Measurements from ENCODE around the gene TOX3. TPM values are rescaled to one million over a fixed set of nuclear protein-coding genes. Genes with fewer than 3 reads are reported as not detected.

Gene TOX3
- total RNA-seq, 2 experiments from 2014 or later: not detected

DNA sequence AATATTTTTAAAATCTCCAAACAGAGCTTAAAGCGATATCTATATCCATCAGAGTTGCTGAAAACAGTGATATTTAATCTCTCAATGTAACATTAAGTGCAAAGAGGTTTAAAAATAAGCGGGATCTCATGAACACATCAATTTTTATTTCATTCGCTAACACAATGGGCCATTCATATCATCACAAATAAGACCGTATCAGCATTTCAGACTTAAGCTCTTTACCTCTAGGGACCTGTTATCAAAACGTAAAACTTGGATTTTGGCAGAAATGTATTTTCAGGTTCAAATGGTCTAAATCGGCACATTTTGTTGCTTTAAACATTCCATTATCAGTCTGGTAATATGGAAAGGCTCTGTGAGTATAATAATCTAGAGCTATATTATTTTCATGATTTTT, 77.9 kb downstream of the TOX3 start:
- H3K27ac Mint-ChIP-seq: no peak overlapping the region
- no peak for ATAC-seq
- no peak for DNase-seq
- H3K27me3 Mint-ChIP-seq (ENCODE audit: low read depth): no peaks in the 10 kb centered on the region
- CTCF ChIA-PET: no interaction called here
- no peaks in the 10 kb centered on the region for H3K36me3 Mint-ChIP-seq (ENCODE audit: low read depth)
- POLR2A ChIA-PET: no interaction called here
- H3K9me3 Mint-ChIP-seq (ENCODE audit: insufficient read depth): peaks cover 2% of the 10 kb centered on the region
- no peak overlapping the region for H3K4me3 Mint-ChIP-seq
- H3K4me1 Mint-ChIP-seq (ENCODE audit: low read depth): no peaks in the 10 kb centered on the region

DNA sequence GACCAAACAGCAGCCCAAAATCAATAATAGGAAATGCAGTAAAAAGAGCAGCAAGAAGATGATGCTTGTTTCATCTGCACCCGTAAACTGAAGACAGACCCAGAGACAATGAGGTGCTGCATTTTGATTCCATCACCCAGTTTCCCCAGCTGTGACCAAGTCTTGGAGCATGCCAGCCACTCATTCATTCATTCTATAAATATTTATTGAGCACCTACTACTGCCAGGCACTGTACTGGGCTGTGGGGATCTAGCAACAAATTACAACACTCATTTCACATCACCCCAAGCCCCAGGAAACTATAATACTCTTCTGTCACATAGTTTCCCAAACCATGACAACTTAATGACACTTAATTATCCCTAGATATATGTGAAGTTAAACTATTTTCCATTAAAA, 79.2 kb downstream of the TOX3 start:
- ATAC-seq: no peak
- POLR2A ChIA-PET: no interaction called here
- Mint-ChIP-seq H3K36me3 (ENCODE audit: low read depth) (no peaks in the 10 kb centered on the region), H3K9me3 (ENCODE audit: insufficient read depth) (no peaks in the 10 kb centered on the region), H3K4me3 (no peak overlapping the region), H3K4me1 (ENCODE audit: low read depth) (no peaks in the 10 kb centered on the region), H3K27ac (no peak overlapping the region), H3K27me3 (ENCODE audit: low read depth) (no peaks in the 10 kb centered on the region)
- no peak for DNase-seq
- CTCF ChIA-PET: no interaction called here

GRCh38 chr16:52466994-52467393, 79.9 kb downstream of the TOX3 start:
- Mint-ChIP-seq H3K4me1 (ENCODE audit: low read depth) (no peaks in the 10 kb centered on the region), H3K27ac (no peak overlapping the region), H3K36me3 (ENCODE audit: low read depth) (no peaks in the 10 kb centered on the region), H3K4me3 (no peak overlapping the region), H3K9me3 (ENCODE audit: insufficient read depth) (no peaks in the 10 kb centered on the region), H3K27me3 (ENCODE audit: low read depth) (no peaks in the 10 kb centered on the region)
- ATAC-seq (no peak), DNase-seq (no peak)
- ChIA-PET POLR2A (no interaction called here), CTCF (no interaction called here)

DNA sequence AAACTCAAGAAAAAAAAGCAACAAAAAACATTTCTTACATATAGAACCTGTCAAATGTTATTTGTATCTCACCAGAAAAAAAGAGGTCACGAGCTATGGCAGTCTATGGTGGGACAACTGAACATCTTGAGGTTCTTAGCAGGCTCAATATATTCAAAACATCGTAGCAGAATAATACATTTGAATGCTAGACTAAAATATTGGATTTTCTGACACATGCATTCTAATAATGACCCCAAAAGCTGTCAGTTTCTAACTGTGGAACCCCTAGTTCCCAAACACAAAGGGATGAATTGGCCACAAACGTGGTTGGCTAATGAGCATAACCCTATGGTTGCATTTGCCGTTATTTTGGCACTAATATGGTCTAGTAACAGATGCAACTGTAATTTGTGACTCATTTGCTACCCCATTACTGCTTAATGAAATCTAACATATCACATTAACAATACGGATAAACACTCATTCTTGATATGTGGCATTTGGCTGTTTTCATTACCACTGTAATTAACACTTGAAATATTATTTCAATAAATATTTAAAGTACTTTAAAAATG, 81.2 kb downstream of the TOX3 start:
- no peaks in the 10 kb centered on the region for H3K36me3 Mint-ChIP-seq (ENCODE audit: low read depth)
- H3K9me3 Mint-ChIP-seq (ENCODE audit: insufficient read depth): no peaks in the 10 kb centered on the region
- no peak overlapping the region for H3K27ac Mint-ChIP-seq
- CTCF ChIA-PET: no interaction called here
- POLR2A ChIA-PET: no interaction called here
- no peak for DNase-seq
- no peak for ATAC-seq
- no peaks in the 10 kb centered on the region for H3K27me3 Mint-ChIP-seq (ENCODE audit: low read depth)
- H3K4me3 Mint-ChIP-seq: no peak overlapping the region
- H3K4me1 Mint-ChIP-seq (ENCODE audit: low read depth): no peaks in the 10 kb centered on the region

- POLR2A ChIA-PET: no interaction called here
- H3K36me3 Mint-ChIP-seq (ENCODE audit: low read depth): no peaks in the 10 kb centered on the region
- DNase-seq: no peak
- H3K4me3 Mint-ChIP-seq: no peak overlapping the region
- CTCF ChIA-PET: no interaction called here
- no peaks in the 10 kb centered on the region for H3K27me3 Mint-ChIP-seq (ENCODE audit: low read depth)
- no peaks in the 10 kb centered on the region for H3K9me3 Mint-ChIP-seq (ENCODE audit: insufficient read depth)
- ATAC-seq: no peak
- H3K4me1 Mint-ChIP-seq (ENCODE audit: low read depth): no peaks in the 10 kb centered on the region
- H3K27ac Mint-ChIP-seq: no peak overlapping the region
Observed at GRCh38 chr16:52463904-52464303, 83.0 kb downstream of the TOX3 start.

DNA sequence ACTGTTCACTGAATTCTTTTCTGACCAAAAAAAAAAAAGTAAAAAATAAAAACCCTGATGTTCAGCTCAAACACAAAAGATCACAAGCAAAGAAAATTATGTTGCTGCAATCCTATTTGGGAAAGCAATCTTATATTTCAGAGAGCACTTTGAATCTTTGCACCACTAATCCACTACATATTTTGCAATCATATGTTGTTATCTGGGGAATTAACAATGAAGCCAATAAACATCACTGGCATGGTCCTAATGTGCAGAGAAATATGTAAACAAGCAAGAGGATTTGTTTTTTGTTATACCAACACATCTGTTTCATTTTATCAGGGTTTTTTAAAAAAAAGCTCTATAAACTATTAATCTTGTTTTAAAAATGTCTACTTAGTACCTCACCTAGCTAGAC, 84.1 kb downstream of the TOX3 start:
- DNase-seq (no peak), ATAC-seq (no peak)
- Mint-ChIP-seq H3K27me3 (ENCODE audit: low read depth) (no peaks in the 10 kb centered on the region), H3K4me1 (ENCODE audit: low read depth) (no peaks in the 10 kb centered on the region), H3K4me3 (no peak overlapping the region), H3K36me3 (ENCODE audit: low read depth) (no peaks in the 10 kb centered on the region), H3K27ac (no peak overlapping the region), H3K9me3 (ENCODE audit: insufficient read depth) (no peaks in the 10 kb centered on the region)
- CTCF ChIA-PET: no interaction called here
- POLR2A ChIA-PET: no interaction called here

DNA sequence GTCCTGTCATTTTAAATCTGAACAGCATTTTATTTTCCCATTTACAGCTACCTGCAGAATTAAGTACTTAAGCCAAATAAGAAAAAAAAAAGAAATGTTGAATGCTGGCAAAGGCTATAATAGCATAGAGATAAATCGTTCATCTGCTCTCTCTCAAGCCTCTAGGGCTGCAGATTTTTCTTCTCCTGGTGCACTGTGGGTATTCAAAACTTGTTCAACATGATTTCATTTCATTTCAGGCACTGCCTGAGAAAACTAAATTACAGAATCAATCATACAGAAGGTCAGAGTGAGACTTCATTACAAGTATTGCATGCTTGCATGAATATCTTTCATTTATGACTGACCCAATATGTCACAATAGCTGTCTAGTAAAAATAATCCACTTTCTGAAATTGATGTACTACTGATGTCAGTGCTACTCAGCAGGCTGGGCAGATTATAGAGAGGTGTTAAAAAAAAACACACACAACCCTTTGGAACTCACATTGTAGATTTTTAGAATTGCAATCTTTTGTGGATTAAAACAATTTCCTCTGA, 86.2 kb downstream of the TOX3 start:
- ATAC-seq: no peak
- CTCF ChIA-PET: no interaction called here
- Mint-ChIP-seq H3K4me3 (no peak overlapping the region), H3K27ac (no peak overlapping the region), H3K9me3 (ENCODE audit: insufficient read depth) (no peaks in the 10 kb centered on the region), H3K4me1 (ENCODE audit: low read depth) (no peaks in the 10 kb centered on the region), H3K27me3 (ENCODE audit: low read depth) (no peaks in the 10 kb centered on the region), H3K36me3 (ENCODE audit: low read depth) (no peaks in the 10 kb centered on the region)
- POLR2A ChIA-PET: no interaction called here
- DNase-seq: no peak

DNA sequence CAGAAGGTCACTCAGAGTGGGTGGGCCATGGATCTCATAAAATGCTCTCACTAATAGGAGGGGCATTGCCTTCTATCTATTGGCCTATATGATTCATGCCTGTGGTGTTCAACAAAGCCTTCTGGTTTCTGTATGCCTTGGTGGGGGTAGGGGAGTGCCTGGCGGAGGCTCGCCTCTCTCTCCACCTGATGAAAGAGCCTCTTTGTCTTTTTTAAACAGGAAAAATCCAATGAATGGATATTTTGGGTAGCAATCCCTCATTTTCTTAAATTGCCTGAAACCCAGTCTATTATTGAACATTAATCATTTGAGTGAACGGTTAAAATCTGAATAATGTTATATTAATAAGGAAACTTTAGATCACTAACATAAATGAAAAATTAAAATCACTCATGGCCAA, 90.6 kb downstream of the TOX3 start:
- Mint-ChIP-seq H3K9me3 (ENCODE audit: insufficient read depth) (no peaks in the 10 kb centered on the region), H3K4me1 (ENCODE audit: low read depth) (no peaks in the 10 kb centered on the region), H3K27ac (no peak overlapping the region), H3K27me3 (ENCODE audit: low read depth) (no peaks in the 10 kb centered on the region), H3K4me3 (no peak overlapping the region), H3K36me3 (ENCODE audit: low read depth) (no peaks in the 10 kb centered on the region)
- ChIA-PET POLR2A (no interaction called here), CTCF (no interaction called here)
- DNase-seq: no peak
- ATAC-seq: no peak

GRCh38 chr16:52455549-52456277, 91.2 kb downstream of the TOX3 start:
- Mint-ChIP-seq H3K4me3 (no peak overlapping the region), H3K4me1 (ENCODE audit: low read depth) (no peaks in the 10 kb centered on the region), H3K9me3 (ENCODE audit: insufficient read depth) (no peaks in the 10 kb centered on the region), H3K36me3 (ENCODE audit: low read depth) (no peaks in the 10 kb centered on the region), H3K27me3 (ENCODE audit: low read depth) (no peaks in the 10 kb centered on the region), H3K27ac (no peak overlapping the region)
- ChIA-PET CTCF (no interaction called here), POLR2A (no interaction called here)
- ATAC-seq (no peak), DNase-seq (no peak)

GRCh38 chr16:52453644-52454043, 93.3 kb downstream of the TOX3 start:
- Mint-ChIP-seq H3K4me1 (ENCODE audit: low read depth) (no peaks in the 10 kb centered on the region), H3K9me3 (ENCODE audit: insufficient read depth) (no peaks in the 10 kb centered on the region), H3K36me3 (ENCODE audit: low read depth) (no peaks in the 10 kb centered on the region), H3K4me3 (no peak overlapping the region), H3K27me3 (ENCODE audit: low read depth) (no peaks in the 10 kb centered on the region), H3K27ac (no peak overlapping the region)
- ATAC-seq (no peak), DNase-seq (no peak)
- CTCF ChIA-PET: no interaction called here
- POLR2A ChIA-PET: no interaction called here

- Mint-ChIP-seq H3K4me3 (no peak overlapping the region), H3K27me3 (ENCODE audit: low read depth) (no peaks in the 10 kb centered on the region)
- CTCF ChIA-PET: no interaction called here
Observed at GRCh38 chr16:52451971-52452421, 94.9 kb downstream of the TOX3 start.

GRCh38 chr16:52450916-52451315, 96.0 kb downstream of the TOX3 start:
- no peaks in the 10 kb centered on the region for H3K9me3 Mint-ChIP-seq (ENCODE audit: insufficient read depth)
- no peaks in the 10 kb centered on the region for H3K36me3 Mint-ChIP-seq (ENCODE audit: low read depth)
- H3K27ac Mint-ChIP-seq: no peak overlapping the region
- DNase-seq: no peak
- ChIA-PET CTCF (no interaction called here), POLR2A (no interaction called here)
- ATAC-seq: no peak
- H3K27me3 Mint-ChIP-seq (ENCODE audit: low read depth): no peaks in the 10 kb centered on the region
- no peaks in the 10 kb centered on the region for H3K4me1 Mint-ChIP-seq (ENCODE audit: low read depth)
- H3K4me3 Mint-ChIP-seq: no peak overlapping the region

More at GRCh38 chr16:52451971-52452421, 94.9 kb downstream of the TOX3 start:
- no peaks in the 10 kb centered on the region for H3K4me1 Mint-ChIP-seq (ENCODE audit: low read depth)
- H3K9me3 Mint-ChIP-seq (ENCODE audit: insufficient read depth): no peaks in the 10 kb centered on the region
- H3K27ac Mint-ChIP-seq: no peak overlapping the region
- POLR2A ChIA-PET: no interaction called here
- DNase-seq (no peak), ATAC-seq (no peak)
- no peaks in the 10 kb centered on the region for H3K36me3 Mint-ChIP-seq (ENCODE audit: low read depth)

- Mint-ChIP-seq H3K27ac (no peak overlapping the region), H3K4me1 (ENCODE audit: low read depth) (no peaks in the 10 kb centered on the region), H3K4me3 (no peak overlapping the region), H3K9me3 (ENCODE audit: insufficient read depth) (no peaks in the 10 kb centered on the region), H3K27me3 (ENCODE audit: low read depth) (no peaks in the 10 kb centered on the region), H3K36me3 (ENCODE audit: low read depth) (no peaks in the 10 kb centered on the region)
- no peak for DNase-seq
- POLR2A ChIA-PET: no interaction called here
- CTCF ChIA-PET: no interaction called here
- ATAC-seq: no peak
Observed at GRCh38 chr16:52450241-52450640, 96.7 kb downstream of the TOX3 start.

Data from activated CD8-positive, alpha-beta T cell treated with anti-CD3 and anti-CD28 coated beads, Interleukin-2, amount 10 ng/mL, durations not matched to agents 7 days and 5 days (primary cell).